Measurements from ENCODE around the gene ERICH6B. TPM values are rescaled to one million over a fixed set of nuclear protein-coding genes. Genes with fewer than 3 reads are reported as not detected.

The ERICH6B gene
- total and polyA plus RNA-seq, 2 of the 13 experiments (the other 11 are each of a cell fraction or from before 2014, with no cell fraction given), result not detected

- intact Hi-C loops (cut with micrococcal nuclease; ENCODE audit: unreplicated experiment) (loop anchor here (10.0 kb wide), 1 partner anchor 57 kb away; no protein-coding TSS in a partner anchor), in situ Hi-C loops (cut with HindIII; ENCODE audit: extremely low pct_ligation_motif_present, low pct_unique_long_range_greater_than_20kb) (no loop called here)
- DNase-seq (ENCODE audit: low spot score) (no peak), ATAC-seq (no peak), FAIRE-seq (no peak)
- H3K79me2 ChIP-seq (ENCODE audit: insufficient read depth, low read length), result no peaks in the 10 kb centered on the region
- 3% methylated on average over 1 of the region's 1 CpG for WGBS (ENCODE audit: low lambda C conversion rate)
- no peaks in the 10 kb centered on the region for H3K27me3 ChIP-seq (ENCODE audit: control insufficient read depth in 1 of 2, insufficient read depth in 2 of 2, low read length in 2 of 2)
- no TSS peak for BruUV-seq (replicated peaks)
- ChIA-PET POLR2A (no interaction called here), CTCF (ENCODE audit: low intra/inter-chr PET ratio, low total read pairs) (no interaction called here)
- peaks cover 9% of the 10 kb centered on the region for H3K4me1 ChIP-seq (ENCODE audit: insufficient read depth, low read length)
- H3K4me3 ChIP-seq (replicated peaks in 1 of 3; ENCODE audit: insufficient read depth in 1 of 3, low read depth in 2 of 3, low read length in 3 of 3), result no peak overlapping the region
- TF ChIP-seq MIER3 (CRISPR knock-in tag; IDR thresholded peaks at IDR 0.05; ENCODE audit: borderline replicate concordance) (no peak), ATF5 (CRISPR knock-in tag; IDR thresholded peaks at IDR 0.05; ENCODE audit: low read depth) (no peak), GATAD2A (CRISPR knock-in tag; IDR thresholded peaks at IDR 0.05) (no peak), KLF11 (CRISPR knock-in tag; IDR thresholded peaks at IDR 0.05) (no peak)
- no peak overlapping the region for H3K4me2 ChIP-seq (ENCODE audit: low read depth, low read length)
- H3K9me3 ChIP-seq (ENCODE audit: low read length), result no peaks in the 10 kb centered on the region
- no peak overlapping the region for H3K27ac ChIP-seq (ENCODE audit: extremely low read length, insufficient read depth, low read length)
- H2AFZ ChIP-seq (ENCODE audit: low read length), result no peak overlapping the region
- no peaks in the 10 kb centered on the region for H4K20me1 ChIP-seq (ENCODE audit: insufficient read depth, low read length)
- H3K36me3 ChIP-seq (replicated peaks in 1 of 2; ENCODE audit: control insufficient read depth in 1 of 2, insufficient read depth in 2 of 2, low read length in 2 of 2), result no peaks in the 10 kb centered on the region
- no peak overlapping the region for H3K9ac ChIP-seq (ENCODE audit: insufficient read depth, low read depth, low read length)
These were observed 12.1 kb upstream of the ERICH6B start for GRCh38 chr13:45627656-45628055.

- Histone ChIP-seq H2AFZ (ENCODE audit: low read length) (no peak overlapping the region), H3K9ac (ENCODE audit: insufficient read depth, low read depth, low read length) (no peak overlapping the region), H3K79me2 (ENCODE audit: insufficient read depth, low read length) (no peaks in the 10 kb centered on the region), H3K4me1 (ENCODE audit: insufficient read depth, low read length) (peaks cover 9% of the 10 kb centered on the region), H3K27me3 (ENCODE audit: control insufficient read depth in 1 of 2, insufficient read depth in 2 of 2, low read length in 2 of 2) (no peaks in the 10 kb centered on the region), H3K4me3 (replicated peaks in 1 of 3; ENCODE audit: insufficient read depth in 1 of 3, low read depth in 2 of 3, low read length in 3 of 3) (no peak overlapping the region), H3K36me3 (replicated peaks in 1 of 2; ENCODE audit: control insufficient read depth in 1 of 2, insufficient read depth in 2 of 2, low read length in 2 of 2) (no peaks in the 10 kb centered on the region), H4K20me1 (ENCODE audit: insufficient read depth, low read length) (no peaks in the 10 kb centered on the region), H3K27ac (ENCODE audit: extremely low read length, insufficient read depth, low read length) (no peak overlapping the region), H3K4me2 (ENCODE audit: low read depth, low read length) (no peak overlapping the region), H3K9me3 (ENCODE audit: low read length) (no peaks in the 10 kb centered on the region)
- ChIA-PET POLR2A (no interaction called here), CTCF (ENCODE audit: low intra/inter-chr PET ratio, low total read pairs) (no interaction called here)
- WGBS (ENCODE audit: low lambda C conversion rate), result 21% methylated on average over 4 of the region's 4 CpGs
- FAIRE-seq (no peak), ATAC-seq (peak; percentile 65), DNase-seq (ENCODE audit: low spot score) (no peak)
- in situ Hi-C loops (cut with HindIII; ENCODE audit: extremely low pct_ligation_motif_present, low pct_unique_long_range_greater_than_20kb) (no loop called here), intact Hi-C loops (cut with micrococcal nuclease; ENCODE audit: unreplicated experiment) (loop anchor here (10.0 kb wide), 1 partner anchor 58 kb away; no protein-coding TSS in a partner anchor)
- no TSS peak for BruUV-seq (replicated peaks)
- TF ChIP-seq SP5 (CRISPR knock-in tag; IDR thresholded peaks at IDR 0.05; ENCODE audit: borderline replicate concordance, low read depth) (no peak), ZBTB43 (CRISPR knock-in tag; conservative IDR thresholded peaks at IDR 0.05) (no peak), HNF4A (CRISPR knock-in tag; IDR thresholded peaks at IDR 0.05) (peak; percentile 38; the same call in 1 of the 2 replicates), TEAD2 (CRISPR knock-in tag; IDR thresholded peaks at IDR 0.05) (no peak), ZSCAN22 (CRISPR knock-in tag; IDR thresholded peaks at IDR 0.05) (no peak)
These were observed 11.3 kb upstream of the ERICH6B start for GRCh38 chr13:45626731-45627374.
